ENCODE measurements around the gene FAM149B1. TPM values are rescaled to one million over a fixed set of nuclear protein-coding genes. Genes with fewer than 3 reads are reported as not detected.

FAM149B1 gene
- total RNA-seq, 1 donor from 2014 or later, result 16.0 TPM

DNA sequence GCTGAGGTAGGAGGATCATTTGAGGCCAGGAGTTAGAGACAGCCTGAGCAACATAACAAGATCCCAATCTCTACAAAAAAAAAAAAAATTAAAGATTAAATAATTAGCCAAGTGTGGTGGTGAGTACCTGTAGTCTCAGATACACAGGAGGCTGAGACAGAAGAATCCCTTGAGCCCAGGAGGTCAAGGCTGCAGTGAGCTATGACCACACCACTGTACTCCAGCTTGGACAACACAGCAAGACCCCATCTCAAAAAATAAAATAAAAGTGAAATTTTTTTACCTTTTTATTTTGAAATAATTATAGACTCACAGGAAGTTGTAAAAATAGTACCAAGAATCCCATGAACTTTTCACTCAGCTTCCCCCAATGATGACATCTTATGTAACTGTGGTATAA, 4.9 kb downstream of the FAM149B1 start:
- ChIA-PET POLR2A (no interaction called here), CTCF (interaction anchor here (0.7 kb wide), 1 partner anchor 13 kb away, joined by 3 read pairs; no protein-coding TSS in a partner anchor)
- TF ChIP-seq, protein P1, sequence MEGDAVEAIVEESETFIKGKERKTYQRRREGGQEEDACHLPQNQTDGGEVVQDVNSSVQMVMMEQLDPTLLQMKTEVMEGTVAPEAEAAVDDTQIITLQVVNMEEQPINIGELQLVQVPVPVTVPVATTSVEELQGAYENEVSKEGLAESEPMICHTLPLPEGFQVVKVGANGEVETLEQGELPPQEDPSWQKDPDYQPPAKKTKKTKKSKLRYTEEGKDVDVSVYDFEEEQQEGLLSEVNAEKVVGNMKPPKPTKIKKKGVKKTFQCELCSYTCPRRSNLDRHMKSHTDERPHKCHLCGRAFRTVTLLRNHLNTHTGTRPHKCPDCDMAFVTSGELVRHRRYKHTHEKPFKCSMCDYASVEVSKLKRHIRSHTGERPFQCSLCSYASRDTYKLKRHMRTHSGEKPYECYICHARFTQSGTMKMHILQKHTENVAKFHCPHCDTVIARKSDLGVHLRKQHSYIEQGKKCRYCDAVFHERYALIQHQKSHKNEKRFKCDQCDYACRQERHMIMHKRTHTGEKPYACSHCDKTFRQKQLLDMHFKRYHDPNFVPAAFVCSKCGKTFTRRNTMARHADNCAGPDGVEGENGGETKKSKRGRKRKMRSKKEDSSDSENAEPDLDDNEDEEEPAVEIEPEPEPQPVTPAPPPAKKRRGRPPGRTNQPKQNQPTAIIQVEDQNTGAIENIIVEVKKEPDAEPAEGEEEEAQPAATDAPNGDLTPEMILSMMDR (IDR thresholded peaks at IDR 0.05), result no peak
- Mint-ChIP-seq H3K36me3 (ENCODE audit: low read depth) (peaks cover 23% of the 10 kb centered on the region), H3K4me1 (peaks cover 6% of the 10 kb centered on the region), H3K9me3 (no peaks in the 10 kb centered on the region), H3K27me3 (no peaks in the 10 kb centered on the region), H3K4me3 (no peak overlapping the region), H3K27ac (no peak overlapping the region)
- intact Hi-C loops (cut with micrococcal nuclease), result no loop called here
- DNase-seq (no peak), ATAC-seq (ENCODE audit: low read depth) (no peak)

GRCh38 chr10:73174148-73174925, 6.4 kb downstream of the FAM149B1 start:
- no peak overlapping the region for H3K4me3 Mint-ChIP-seq
- CTCF ChIA-PET, result no interaction called here
- POLR2A ChIA-PET, result no interaction called here
- no peaks in the 10 kb centered on the region for H3K9me3 Mint-ChIP-seq
- no peaks in the 10 kb centered on the region for H3K4me1 Mint-ChIP-seq
- ATAC-seq (ENCODE audit: low read depth) (no peak), DNase-seq (no peak)
- H3K27ac Mint-ChIP-seq, result no peak overlapping the region
- peaks cover 29% of the 10 kb centered on the region for H3K36me3 Mint-ChIP-seq (ENCODE audit: low read depth)
- intact Hi-C loops (cut with micrococcal nuclease), result no loop called here
- TF ChIP-seq, protein P1 (IDR thresholded peaks at IDR 0.05), result no peak
- no peaks in the 10 kb centered on the region for H3K27me3 Mint-ChIP-seq

GRCh38 chr10:73182568-73182967, 14.6 kb downstream of the FAM149B1 start:
- Mint-ChIP-seq H3K9me3 (peaks cover 2% of the 10 kb centered on the region), H3K4me3 (no peak overlapping the region), H3K4me1 (no peaks in the 10 kb centered on the region), H3K27ac (no peak overlapping the region), H3K27me3 (no peaks in the 10 kb centered on the region), H3K36me3 (ENCODE audit: low read depth) (peaks cover 49% of the 10 kb centered on the region)
- ChIA-PET CTCF (no interaction called here), POLR2A (no interaction called here)
- TF ChIP-seq, protein P1 (IDR thresholded peaks at IDR 0.05), result no peak
- intact Hi-C loops (cut with micrococcal nuclease), result no loop called here
- ATAC-seq (ENCODE audit: low read depth), result no peak
- no peak for DNase-seq

DNA sequence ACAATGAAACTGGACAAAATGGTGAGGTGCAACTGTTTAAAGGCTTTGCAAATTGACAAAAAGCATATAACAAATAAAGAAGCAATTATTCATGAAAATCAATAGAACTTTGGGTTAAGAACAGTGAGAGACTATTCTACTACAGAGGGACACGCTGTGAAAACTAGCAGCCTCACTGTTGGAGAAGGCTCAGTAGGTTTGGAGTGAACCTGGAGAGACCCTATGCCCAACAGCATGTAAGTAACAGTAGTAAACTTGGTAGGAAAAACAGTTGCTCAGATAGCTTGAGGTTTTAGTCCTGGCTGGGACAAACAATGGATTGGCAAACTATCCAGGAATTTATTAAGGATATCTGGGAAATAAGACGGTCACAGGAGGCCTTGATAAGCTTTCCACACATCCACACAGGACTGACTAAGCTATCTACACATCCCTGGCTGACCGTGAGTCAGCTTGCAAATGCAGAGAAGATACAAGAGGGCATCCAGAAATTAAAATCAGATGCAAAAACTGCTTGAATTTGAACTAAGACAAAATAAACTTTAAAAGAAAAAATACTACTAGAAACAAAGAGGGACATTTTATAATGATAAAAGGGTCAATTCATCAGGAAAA, 15.9 kb downstream of the FAM149B1 start:
- no peak for DNase-seq
- ATAC-seq (ENCODE audit: low read depth), result no peak
- H3K27ac Mint-ChIP-seq, result no peak overlapping the region
- no peak overlapping the region for H3K4me3 Mint-ChIP-seq
- no peaks in the 10 kb centered on the region for H3K27me3 Mint-ChIP-seq
- peaks cover 2% of the 10 kb centered on the region for H3K9me3 Mint-ChIP-seq
- H3K4me1 Mint-ChIP-seq, result no peaks in the 10 kb centered on the region
- intact Hi-C loops (cut with micrococcal nuclease), result no loop called here
- TF ChIP-seq, protein P1 (IDR thresholded peaks at IDR 0.05), result no peak
- POLR2A ChIA-PET, result interaction anchor here (0.9 kb wide), 1 partner anchor 9 kb away, joined by 4 read pairs; no protein-coding TSS in a partner anchor
- H3K36me3 Mint-ChIP-seq (ENCODE audit: low read depth), result peaks cover 41% of the 10 kb centered on the region
- CTCF ChIA-PET, result no interaction called here

DNA sequence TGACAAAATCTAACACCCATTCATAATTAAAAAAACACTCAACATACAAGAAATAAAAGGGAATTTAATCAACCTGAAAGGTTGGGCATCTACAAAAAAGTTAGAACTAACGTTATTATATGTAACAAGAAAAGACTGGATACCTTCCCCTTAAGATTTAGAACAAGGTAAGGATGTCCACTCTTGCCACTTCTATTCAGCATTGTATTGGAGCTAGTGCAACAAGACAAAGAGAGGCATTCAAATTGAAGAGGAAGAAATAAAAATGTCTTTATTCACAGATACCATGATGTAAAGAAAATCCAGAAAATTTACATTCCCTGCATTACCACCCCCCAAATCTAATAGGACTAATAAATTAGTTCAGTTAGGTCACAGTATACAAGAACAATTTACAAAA, 18.3 kb downstream of the FAM149B1 start:
- DNase-seq, result no peak
- Mint-ChIP-seq H3K27me3 (no peaks in the 10 kb centered on the region), H3K27ac (no peak overlapping the region), H3K9me3 (peaks cover 2% of the 10 kb centered on the region), H3K4me3 (no peak overlapping the region), H3K36me3 (ENCODE audit: low read depth) (peaks cover 26% of the 10 kb centered on the region), H3K4me1 (no peaks in the 10 kb centered on the region)
- TF ChIP-seq, protein P1 (IDR thresholded peaks at IDR 0.05), result no peak
- no peak for ATAC-seq (ENCODE audit: low read depth)
- ChIA-PET POLR2A (no interaction called here), CTCF (no interaction called here)
- intact Hi-C loops (cut with micrococcal nuclease), result no loop called here
